Dermis microvascular lymphatic vessel endothelial cell (primary cell): ENCODE results near the gene NPAS3. TPM values are rescaled to one million over a fixed set of nuclear protein-coding genes. Genes with fewer than 3 reads are reported as not detected.
A peak's percentile ranks its signal among the peaks of the same experiment; 100 is the strongest.

Experiments
- DNase-seq, 2 donors: peaks; one replicate each; pipeline versions ENCODE4 v3.0.0 to v3.0.0-alpha.2; 2010; ENCODE audit warnings: low read depth in 2 of 2
- total RNA-seq: library from RNA; depleted of rRNA; stranded (reverse); fragments of >200 nt; gene quantifications from 2 replicates; pipeline ENCODE4 v1.2.1, GENCODE V29; 2014

The NPAS3 gene
- total RNA-seq, 1 donor from 2014 or later = 0.13 TPM

DNA sequence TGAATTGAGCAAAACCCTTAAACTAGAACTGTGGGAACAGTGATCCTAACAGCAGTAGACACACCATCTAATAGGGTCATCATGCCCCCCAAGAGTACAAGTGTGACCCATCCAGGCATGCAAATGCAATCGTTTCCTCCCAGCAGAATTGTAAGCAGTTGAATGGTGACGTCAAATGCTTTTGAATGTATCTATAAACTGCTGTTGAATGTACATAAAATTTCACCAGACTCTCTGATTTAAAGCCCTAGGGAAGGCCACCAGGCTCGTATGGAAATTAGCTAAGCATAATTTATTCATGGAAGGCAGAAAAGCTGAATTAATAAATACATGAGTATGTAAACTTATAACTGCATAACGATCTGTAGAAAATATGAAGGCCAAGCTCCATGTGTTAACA is 529.3 kb downstream of the NPAS3 start:
- no peak for DNase-seq

DNA sequence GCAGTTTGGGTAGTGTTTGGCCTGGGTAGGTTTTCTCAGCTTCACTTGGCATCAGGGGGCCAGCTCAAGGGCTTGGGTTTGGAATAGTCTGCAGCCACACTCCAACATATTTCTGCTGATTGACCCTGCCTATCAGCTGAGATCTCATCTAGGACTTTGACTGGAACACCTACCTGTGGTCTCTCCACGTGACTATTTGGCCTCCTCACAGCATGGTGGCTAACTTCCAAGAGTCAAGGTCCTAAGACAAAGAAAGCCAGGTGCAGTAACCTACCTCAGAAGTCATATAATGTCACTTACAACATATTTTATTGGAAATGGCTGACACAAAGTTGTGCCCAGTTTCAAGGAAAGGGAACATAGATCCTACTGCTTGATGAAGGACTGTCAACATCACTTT is 531.2 kb downstream of the NPAS3 start:
- no peak for DNase-seq

- DNase-seq = no peak
These were observed 533.1 kb downstream of the NPAS3 start for GRCh38 chr14:33471776-33472175.

GRCh38 chr14:33475623-33476022 is 536.9 kb downstream of the NPAS3 start:
- DNase-seq = peak; percentile 73 to 88

- no peak for DNase-seq
These were observed 539.1 kb downstream of the NPAS3 start for GRCh38 chr14:33477797-33478196.

DNA sequence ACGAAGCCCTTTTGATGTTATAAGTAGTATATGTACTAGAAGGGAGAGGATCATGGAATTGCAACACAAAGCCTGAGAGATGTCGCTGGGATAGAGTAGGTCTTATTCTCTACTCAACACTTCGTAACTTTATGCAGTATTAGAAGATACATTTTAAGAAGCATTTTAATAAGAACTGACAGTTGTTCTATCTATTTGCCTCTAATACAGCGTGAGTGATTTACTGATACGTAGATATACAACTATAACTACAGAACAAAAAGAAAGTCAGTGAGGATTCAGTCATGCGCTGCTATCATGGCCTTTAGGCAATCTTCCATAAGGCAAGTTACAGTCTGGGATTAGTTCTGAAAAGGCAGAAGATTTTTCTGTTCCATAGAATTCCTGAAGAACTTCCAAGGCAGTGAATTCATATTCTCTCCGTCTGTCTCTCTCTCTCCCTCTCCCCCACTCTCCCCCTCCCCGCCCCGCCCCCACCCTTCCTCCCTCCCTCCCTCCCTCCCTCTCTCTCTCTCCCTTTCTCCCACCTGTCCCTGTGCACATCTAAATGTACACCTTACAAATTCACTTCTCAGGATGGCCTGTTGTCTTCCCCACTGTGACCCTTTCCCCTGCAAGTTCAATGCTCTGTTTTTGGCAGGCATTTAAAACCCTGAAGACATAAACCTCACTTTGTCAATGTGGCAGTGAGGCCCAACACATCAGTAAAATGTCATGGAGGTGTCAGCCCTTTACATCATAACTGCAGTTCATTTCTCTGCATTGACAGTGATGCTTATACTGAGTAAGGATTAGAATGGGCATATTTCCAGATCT is 541.6 kb downstream of the NPAS3 start:
- no peak for DNase-seq

DNA sequence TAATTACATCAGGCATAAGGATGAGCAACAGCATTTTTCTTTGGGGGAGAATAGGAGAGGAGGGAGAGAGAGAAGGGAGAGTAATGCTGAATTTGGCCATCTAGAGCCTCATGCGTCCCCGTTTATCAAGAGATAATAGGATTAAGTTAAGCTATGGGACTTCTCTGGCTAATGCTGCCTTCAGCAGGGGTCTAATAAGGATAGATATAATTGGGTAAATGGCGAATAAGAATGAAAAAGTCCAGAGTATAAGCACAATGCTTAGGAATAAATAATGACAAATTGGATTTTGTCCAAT is 542.2 kb downstream of the NPAS3 start:
- no peak for DNase-seq

- no peak for DNase-seq
These were observed 544.4 kb downstream of the NPAS3 start for GRCh38 chr14:33483110-33483509.

DNA sequence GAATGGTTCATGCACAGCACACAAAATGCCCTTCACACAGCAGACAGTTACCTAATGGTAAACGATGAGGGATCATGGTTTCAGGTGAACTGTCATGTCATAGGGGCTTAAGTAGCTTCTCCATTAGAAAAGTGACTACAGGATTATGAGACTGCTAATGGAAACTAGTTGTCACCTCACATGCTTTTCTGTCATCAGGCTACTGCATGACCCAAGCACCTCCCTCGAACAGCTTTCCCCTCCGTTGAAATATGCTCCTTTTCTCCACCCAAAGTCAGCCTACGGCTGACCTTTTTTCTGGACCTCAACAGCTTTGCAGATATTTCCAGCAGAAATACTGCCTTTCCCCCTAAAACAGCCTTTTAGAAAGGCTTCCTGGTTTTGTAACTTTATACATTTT is 544.9 kb downstream of the NPAS3 start:
- DNase-seq = peak in 1 of 2 donors; percentile 10

DNA sequence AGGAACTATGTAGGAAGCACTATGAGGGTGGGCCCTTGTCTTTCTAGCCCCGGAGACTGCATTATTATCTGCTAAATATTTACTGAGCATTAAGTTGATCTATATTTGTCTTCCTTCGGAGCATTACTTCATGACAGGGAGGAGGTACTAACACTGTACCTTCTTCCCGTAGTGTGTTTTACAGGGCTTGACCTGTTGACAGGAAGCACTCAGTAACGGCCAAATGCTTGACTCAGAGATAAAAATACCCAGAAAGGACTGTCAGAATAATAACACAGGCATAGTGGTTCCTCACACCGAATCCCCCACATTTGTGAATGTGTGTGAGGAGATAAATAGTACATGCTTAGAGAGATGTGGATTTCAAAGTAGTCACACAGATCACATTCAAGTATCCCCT is 545.6 kb downstream of the NPAS3 start:
- DNase-seq = peak; percentile 7 to 73

DNA sequence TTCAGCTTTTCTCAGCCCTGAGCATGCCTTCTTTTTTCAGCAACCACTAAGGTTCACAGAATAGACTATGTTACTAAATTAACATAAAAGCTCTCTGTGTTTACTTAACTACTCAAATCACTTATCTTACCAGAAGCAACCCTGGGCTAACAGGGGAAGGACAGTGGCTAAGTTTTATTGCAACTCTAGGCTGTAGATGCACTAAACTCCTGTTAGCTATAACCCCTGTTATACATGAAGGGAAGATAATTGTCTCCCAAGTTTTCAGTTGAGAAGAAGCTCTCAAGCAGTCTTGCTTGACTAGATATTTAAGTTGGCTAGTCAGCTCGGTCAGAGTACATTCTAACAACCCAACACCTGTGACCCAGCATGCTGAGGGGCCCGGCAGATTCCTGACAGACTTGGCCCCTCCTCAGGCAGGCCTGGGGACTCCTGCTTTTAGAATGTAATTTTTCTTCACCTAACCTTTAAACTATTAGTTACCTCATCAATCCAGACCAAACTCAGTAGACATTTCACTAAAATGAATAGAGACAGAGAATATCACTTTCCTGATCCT is 547.7 kb downstream of the NPAS3 start:
- DNase-seq = no peak

DNA sequence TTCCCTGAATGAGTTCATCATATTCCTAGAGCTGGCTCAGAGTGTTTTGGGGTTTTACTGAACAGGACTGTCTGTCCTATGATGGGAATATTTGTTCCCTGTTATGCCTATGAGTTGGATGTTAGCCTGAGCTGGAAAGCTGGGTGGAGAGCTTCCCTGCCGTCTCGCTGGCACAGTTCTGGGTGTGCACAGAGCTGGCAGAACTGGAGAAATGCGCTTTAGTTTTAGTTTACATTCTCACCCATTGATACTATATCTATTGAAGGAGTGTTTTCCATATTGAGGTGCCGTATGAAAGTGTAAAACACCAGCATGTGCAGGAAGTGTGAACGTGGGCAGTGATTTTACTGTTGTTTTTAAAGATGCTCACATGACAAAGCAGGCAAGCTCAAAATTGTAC is 549.9 kb downstream of the NPAS3 start:
- no peak for DNase-seq

DNA sequence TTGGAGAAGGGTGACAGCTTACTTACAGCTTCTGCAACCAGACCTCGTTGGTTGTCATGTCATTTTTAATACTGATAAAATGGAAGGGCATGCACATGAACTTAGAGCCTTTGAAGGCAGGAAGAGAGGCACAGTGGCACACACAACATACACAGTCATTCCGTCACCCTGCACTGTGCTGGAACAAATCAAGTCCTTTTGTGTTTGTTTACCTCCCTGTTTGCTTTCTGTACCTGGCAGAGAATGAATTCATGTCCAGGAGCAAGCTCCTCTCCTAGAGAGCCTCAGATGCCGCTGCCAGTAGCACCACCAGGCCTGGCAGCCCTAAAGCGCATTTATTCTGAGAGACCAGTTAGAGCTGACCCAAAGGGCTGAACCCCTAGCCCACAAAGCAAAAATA is 551.9 kb downstream of the NPAS3 start:
- no peak for DNase-seq

DNA sequence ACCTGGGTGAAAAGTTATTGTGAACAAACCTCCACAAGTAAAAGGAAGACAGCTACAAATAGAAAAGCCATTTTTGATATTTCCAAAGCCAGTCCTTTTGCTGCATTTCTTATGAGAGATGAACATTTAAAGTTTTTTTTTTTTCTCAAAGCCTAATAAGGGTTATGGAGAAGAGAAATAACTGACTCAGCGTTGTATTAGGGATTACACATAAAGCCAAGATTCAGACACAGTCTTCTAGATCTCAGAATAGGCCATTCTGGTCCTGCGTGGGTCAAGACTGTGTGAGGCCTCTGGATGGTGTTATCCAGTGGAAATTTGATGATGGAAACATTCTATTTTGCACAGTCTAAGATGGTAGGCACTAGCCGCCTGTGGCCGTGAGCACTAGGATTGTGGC is 552.4 kb downstream of the NPAS3 start:
- DNase-seq = no peak

DNA sequence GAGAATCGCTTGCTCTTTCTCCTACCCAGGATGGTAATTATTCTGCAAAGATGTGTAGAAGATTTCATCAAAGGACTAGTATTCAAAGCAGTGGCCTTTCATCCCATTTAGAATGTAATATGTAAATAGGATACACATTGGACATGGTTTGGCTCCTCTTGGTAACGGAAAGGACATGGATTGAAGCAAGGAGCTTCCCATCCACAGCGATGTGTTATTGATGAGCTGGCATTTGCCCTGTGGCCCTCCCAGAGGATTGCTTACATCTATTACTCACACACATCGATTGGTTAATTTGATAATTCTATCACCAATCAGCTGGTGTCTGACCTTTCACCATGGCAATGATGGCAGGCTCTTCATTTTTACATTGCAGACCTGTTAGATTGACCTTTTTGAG is 553.8 kb downstream of the NPAS3 start:
- DNase-seq = no peak

GRCh38 chr14:33493266-33493665 is 554.6 kb downstream of the NPAS3 start:
- no peak for DNase-seq

- DNase-seq = no peak
These were observed 555.3 kb downstream of the NPAS3 start for GRCh38 chr14:33493990-33494389.

DNA sequence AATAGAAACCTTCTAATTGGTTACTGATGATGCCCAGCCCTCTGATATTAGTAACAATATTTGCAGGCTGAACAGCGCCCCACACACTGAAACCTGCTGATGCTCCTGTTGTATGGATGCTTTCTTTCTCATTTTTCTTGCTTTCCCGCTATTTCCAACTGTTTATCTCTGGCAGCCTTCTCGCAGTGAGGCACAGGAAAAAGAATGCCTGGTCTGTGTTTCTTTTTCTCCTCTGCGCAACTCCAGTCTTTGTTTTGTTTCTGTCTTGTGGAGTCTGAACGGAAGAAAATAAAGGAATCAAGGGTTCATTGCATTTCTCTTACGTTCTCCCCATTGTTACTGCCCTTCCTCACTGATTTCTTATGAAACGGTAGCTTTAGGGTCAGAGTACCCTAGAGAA is 561.0 kb downstream of the NPAS3 start:
- DNase-seq = no peak

DNA sequence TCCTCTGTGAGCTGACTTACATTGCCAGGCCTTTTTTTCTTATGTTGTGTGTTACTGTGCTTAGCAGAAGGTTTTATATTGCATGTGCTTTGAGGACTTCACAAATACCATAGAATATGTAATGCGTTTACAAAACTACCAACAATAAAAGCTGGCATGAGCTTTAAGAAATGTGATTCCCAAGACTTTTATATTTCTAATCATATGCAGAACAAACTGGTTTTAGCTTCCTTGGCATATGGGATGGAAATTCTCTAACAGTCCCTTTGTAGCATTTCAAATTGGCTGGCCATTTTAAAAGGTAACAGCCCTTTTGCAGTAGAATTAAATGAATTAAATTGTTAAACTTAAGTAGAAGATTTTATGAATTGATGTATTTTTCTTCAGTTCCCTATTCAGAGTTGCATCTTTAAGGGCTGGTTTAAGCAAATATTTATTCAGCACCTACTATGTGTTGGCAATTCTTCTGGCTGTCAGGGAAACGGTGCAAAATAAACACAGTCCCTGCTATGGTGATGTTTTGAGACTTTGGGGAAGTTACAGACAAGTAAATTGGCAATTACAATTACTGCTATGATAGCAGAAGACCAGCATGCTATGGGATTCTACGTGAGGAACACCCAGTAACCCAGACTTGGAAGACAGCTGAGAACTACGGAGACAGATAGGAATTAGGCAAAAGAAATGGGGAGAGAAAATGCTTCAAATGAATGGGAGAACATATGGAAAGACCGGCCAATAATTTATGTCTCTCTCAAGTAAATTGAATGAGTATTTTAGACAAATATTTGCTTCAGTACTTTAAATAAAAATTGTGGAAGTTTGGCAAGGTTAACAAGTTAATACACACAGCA is 565.8 kb downstream of the NPAS3 start:
- DNase-seq = no peak

- no peak for DNase-seq
These were observed 566.7 kb downstream of the NPAS3 start for GRCh38 chr14:33505266-33505962.

- no peak for DNase-seq
These were observed 567.3 kb downstream of the NPAS3 start for GRCh38 chr14:33505963-33506329.
